H1 (cell line): Measurements from ENCODE around the gene ZNF425. TPM values are rescaled to one million over a fixed set of nuclear protein-coding genes. Genes with fewer than 3 reads are reported as not detected.
A peak's percentile ranks its signal among the peaks of the same experiment; 100 is the strongest.

Experiments
- ASH2L ChIP-seq: fragments of 200-600, 300-600 bp; sonication (generic); IDR thresholded peaks from one replicate; pipeline ENCODE4 v1.7.1; 2017; ENCODE audit warnings: low read length
- BACH1 ChIP-seq: IDR thresholded peaks from 2 replicates; pipeline ENCODE4 v1.6.1; 2012; ENCODE audit warnings: low read length, improper control_type of control experiment
- BCL11A ChIP-seq, 2 experiments: IDR thresholded peaks; one replicate each; pipeline ENCODE4 v1.6.1; 2011; ENCODE audit warnings: low read depth in 2 of 2, low read length in 2 of 2, mild to moderate bottlenecking in 2 of 2
- CBX8 ChIP-seq: fragments of 300-800, 300-1000 bp; sonication (generic); IDR thresholded peaks from 2 replicates; pipeline ENCODE4 v1.7.1; 2016; ENCODE audit warnings: low read depth, low read length, borderline replicate concordance
- CHD1 ChIP-seq: IDR thresholded peaks from 2 replicates; pipeline ENCODE4 v1.6.1; 2012; ENCODE audit warnings: low read depth, low read length, improper control_type of control experiment
- EGR1 ChIP-seq: IDR thresholded peaks from 2 replicates; pipeline ENCODE4 v1.6.1; 2011; ENCODE audit warnings: low read depth, low read length, borderline replicate concordance
- FOSL1 ChIP-seq: IDR thresholded peaks from 2 replicates; pipeline ENCODE4 v1.6.1; 2011; ENCODE audit warnings: mild to moderate bottlenecking, low read depth, low read length, moderate library complexity; ENCODE audit not compliant: insufficient read depth
- GABPA ChIP-seq: IDR thresholded peaks from 2 replicates; pipeline ENCODE4 v1.6.1; 2011; ENCODE audit warnings: mild to moderate bottlenecking, low read length, moderate library complexity, borderline replicate concordance; ENCODE audit not compliant: insufficient read depth
- HDAC2 ChIP-seq, 2 experiments: fragments of 300-600 bp in 1 of 2; sonication (generic) in 1 of 2; IDR thresholded peaks; 2 replicates each; pipeline ENCODE4 v1.6.1; 2011 to 2012; ENCODE audit warnings: low read depth in 2 of 2, low read length in 2 of 2, mild to moderate bottlenecking in 2 of 2, moderate library complexity in 2 of 2, borderline replicate concordance in 1 of 2, inconsistent platforms in 1 of 2
- HDAC6 ChIP-seq: IDR thresholded peaks from one replicate; pipeline ENCODE4 v1.7.1; 2012; ENCODE audit warnings: low read depth, mild to moderate bottlenecking, inconsistent platforms, low read length, moderate library complexity
- KDM5A ChIP-seq: fragments of 200-600 bp; IDR thresholded peaks from 2 replicates; pipeline ENCODE4 v1.7.1; 2012; ENCODE audit warnings: mild to moderate bottlenecking, low read length, inconsistent platforms, mixed read lengths
- MAFK ChIP-seq: IDR thresholded peaks from 2 replicates; pipeline ENCODE4 v1.6.1; 2012; ENCODE audit warnings: low read depth, mild to moderate bottlenecking, improper control_type of control experiment, low read length
- PHF8 ChIP-seq: fragments of 200-600 bp; sonication (generic); conservative IDR thresholded peaks from 2 replicates; pipeline ENCODE4 v1.7.1; 2012; ENCODE audit warnings: low read depth, mild to moderate bottlenecking, inconsistent platforms, low read length, moderate library complexity
- RAD21 ChIP-seq, 2 experiments: IDR thresholded peaks in 1 of 2; conservative IDR thresholded peaks in 1 of 2; 2 replicates each; pipeline ENCODE4 v1.6.1; 2011; ENCODE audit warnings: low read depth in 2 of 2, low read length in 2 of 2, improper control_type of control experiment in 1 of 2, inconsistent platforms in 1 of 2, mild to moderate bottlenecking in 1 of 2, moderate library complexity in 1 of 2
- RXRA ChIP-seq: IDR thresholded peaks from 2 replicates; pipeline ENCODE4 v1.6.1; 2011; ENCODE audit warnings: low read depth, mild to moderate bottlenecking, low read length, moderate library complexity; ENCODE audit not compliant: insufficient read depth
- SP1 ChIP-seq: IDR thresholded peaks from 2 replicates; pipeline ENCODE4 v1.6.1; 2011; ENCODE audit warnings: low read depth, low read length
- TAF1 ChIP-seq: IDR thresholded peaks from 2 replicates; pipeline ENCODE4 v1.6.1; 2011; ENCODE audit warnings: mild to moderate bottlenecking, low read depth, low read length
- ZNF274 ChIP-seq: IDR thresholded peaks from 2 replicates; pipeline ENCODE4 v1.7.0; 2012; ENCODE audit warnings: low read length, borderline replicate concordance; ENCODE audit errors: extremely low read depth
- polyA plus RNA-seq, 7 experiments: library from polyadenylated mRNA; depleted of rRNA in 3 of 7; stranded (reverse) in 5 of 7; unstranded in 2 of 7; fragments of >200 nt in 5 of 7; fragments of 200-250 nt in 2 of 7; gene quantifications; 1 replicate in 5 of 7; 2 replicates in 1 of 7; 4 replicates in 1 of 7; pipeline versions ENCODE4 v1.2.1 to v1.2.3, GENCODE V29; 2011 to 2013; ENCODE audit warnings: missing spikeins in 2 of 7, mixed read lengths in 2 of 7
- total RNA-seq: library from RNA; stranded (reverse); fragmentation: NEBNext Ultra II Directional; extraction: Animal tissue kit (Norgen Biotek cat#: 25700); gene quantifications from 2 replicates; pipeline ENCODE4 v1.2.1, GENCODE V29; 2021
- TF ChIP-seq, protein P1 (sequence below): IDR thresholded peaks from 2 replicates; pipeline ENCODE4 v1.6.1; 2012; ENCODE audit warnings: inconsistent platforms
- TF ChIP-seq, protein P2 (sequence below), 3 experiments: IDR thresholded peaks; 1 replicate in 2 of 3; 2 replicates in 1 of 3; pipeline versions ENCODE4 v1.5.1 to v1.6.1; 2011; ENCODE audit warnings: low read length in 3 of 3, mild to moderate bottlenecking in 3 of 3, inconsistent platforms in 2 of 3, low read depth in 1 of 3, moderate library complexity in 1 of 3; ENCODE audit not compliant: insufficient read depth in 1 of 3; ENCODE audit errors: control extremely low read depth in 1 of 3

Gene ZNF425
- total and polyA plus RNA-seq, 2 of the 8 experiments (the other 6 are each of a cell fraction or from before 2014, with no cell fraction given), result 3.4 to 6.1 TPM

DNA sequence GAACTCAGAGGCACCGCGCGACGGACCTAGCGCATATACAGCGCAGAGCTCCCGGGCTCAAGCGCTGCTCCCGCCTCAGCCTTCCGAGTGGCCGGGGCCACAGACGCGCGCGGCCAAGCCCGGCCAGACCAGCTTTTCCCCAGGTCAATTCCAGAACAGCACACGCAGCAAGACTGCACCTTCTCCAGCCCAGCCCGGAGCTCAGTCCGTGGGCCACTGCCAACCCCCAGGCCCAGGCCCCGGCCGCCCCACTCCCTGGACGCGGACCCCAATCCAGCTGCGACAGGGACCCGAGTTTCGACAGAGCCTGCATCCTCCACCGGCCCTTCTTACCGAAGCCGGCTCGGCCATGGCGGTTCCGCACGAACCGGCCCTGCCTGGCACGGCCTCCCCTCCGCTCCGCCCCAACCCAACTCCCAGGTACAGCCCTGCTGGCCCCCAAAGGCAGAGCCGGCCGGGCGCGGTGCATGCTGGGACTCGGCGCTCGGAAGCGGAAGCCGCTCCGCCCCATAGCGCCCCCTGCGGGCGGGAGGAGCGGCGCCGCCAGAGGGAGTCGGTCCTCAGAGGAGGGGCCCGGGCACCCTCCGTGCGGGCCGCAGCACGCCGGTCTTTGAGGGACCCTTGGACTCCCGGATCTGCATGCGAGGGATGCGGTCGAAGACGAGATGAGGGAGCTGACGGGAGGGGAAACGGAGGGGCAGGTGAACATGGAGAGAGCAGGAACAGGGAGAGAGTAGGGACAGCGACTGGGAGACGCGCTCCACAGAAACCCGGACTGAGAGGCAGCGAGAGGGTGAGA lies at the start of gene ZNF425 (continued):
- TF ChIP-seq SP1 (no peak), BACH1 (no peak; the same call in 1 of the 2 replicates), EGR1 (no peak), GABPA (peak; percentile 76; the same call in 1 of the 2 replicates), HDAC6 (no peak), RAD21 (IDR thresholded peaks at IDR 0.05 in 1 of 2, conservative IDR thresholded peaks at IDR 0.05 in 1 of 2; ENCODE audit: low read depth in 2 of 2, low read length in 2 of 2) (peak; percentile 56 to 60), FOSL1 (no peak), ZNF274 (no peak), PHF8 (peak; percentile 95), CHD1 (0 out of 2 replicates have a peak, but pooled peaks have one; percentile 22), TAF1 (peak; percentile 97), MAFK (no peak), HDAC2 (IDR thresholded peaks at IDR 0.05; ENCODE audit: borderline replicate concordance in 1 of 2, low read depth in 2 of 2, low read length in 2 of 2) (peak in 1 of 2 experiments; percentile 66; a peak in 1 of 4 replicates), CBX8 (no peak), RXRA (no peak), KDM5A (no peak), BCL11A (IDR thresholded peaks at IDR 0.05; ENCODE audit: low read depth in 2 of 2, low read length in 2 of 2) (no peak), ASH2L (peak; percentile 90)
- TF ChIP-seq, protein P1, sequence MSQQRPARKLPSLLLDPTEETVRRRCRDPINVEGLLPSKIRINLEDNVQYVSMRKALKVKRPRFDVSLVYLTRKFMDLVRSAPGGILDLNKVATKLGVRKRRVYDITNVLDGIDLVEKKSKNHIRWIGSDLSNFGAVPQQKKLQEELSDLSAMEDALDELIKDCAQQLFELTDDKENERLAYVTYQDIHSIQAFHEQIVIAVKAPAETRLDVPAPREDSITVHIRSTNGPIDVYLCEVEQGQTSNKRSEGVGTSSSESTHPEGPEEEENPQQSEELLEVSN, result peak; percentile 74; the same call in 1 of the 2 replicates
- TF ChIP-seq, protein P2, sequence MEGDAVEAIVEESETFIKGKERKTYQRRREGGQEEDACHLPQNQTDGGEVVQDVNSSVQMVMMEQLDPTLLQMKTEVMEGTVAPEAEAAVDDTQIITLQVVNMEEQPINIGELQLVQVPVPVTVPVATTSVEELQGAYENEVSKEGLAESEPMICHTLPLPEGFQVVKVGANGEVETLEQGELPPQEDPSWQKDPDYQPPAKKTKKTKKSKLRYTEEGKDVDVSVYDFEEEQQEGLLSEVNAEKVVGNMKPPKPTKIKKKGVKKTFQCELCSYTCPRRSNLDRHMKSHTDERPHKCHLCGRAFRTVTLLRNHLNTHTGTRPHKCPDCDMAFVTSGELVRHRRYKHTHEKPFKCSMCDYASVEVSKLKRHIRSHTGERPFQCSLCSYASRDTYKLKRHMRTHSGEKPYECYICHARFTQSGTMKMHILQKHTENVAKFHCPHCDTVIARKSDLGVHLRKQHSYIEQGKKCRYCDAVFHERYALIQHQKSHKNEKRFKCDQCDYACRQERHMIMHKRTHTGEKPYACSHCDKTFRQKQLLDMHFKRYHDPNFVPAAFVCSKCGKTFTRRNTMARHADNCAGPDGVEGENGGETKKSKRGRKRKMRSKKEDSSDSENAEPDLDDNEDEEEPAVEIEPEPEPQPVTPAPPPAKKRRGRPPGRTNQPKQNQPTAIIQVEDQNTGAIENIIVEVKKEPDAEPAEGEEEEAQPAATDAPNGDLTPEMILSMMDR (IDR thresholded peaks at IDR 0.05; ENCODE audit: control extremely low read depth in 1 of 3, insufficient read depth in 1 of 3, low read depth in 1 of 3, low read length in 3 of 3), result peak; percentile 84 to 98 (median 85)
